Stimulated activated CD8-positive, alpha-beta memory T cell treated with anti-CD3 and anti-CD28 coated beads, Interleukin-15, amount 100 ng/mL, for 24 hours (primary cell): ENCODE results near the gene PACRG.

Experiments
- DNase-seq: peaks from one replicate; pipeline ENCODE4 v3.0.0-alpha.2; 2020; ENCODE audit warnings: low read depth

Gene PACRG

GRCh38 chr6:163288915-163289314 lies 561.1 kb downstream of the PACRG start:
- no peak for DNase-seq

- DNase-seq = no peak
Observed at GRCh38 chr6:163289447-163289846, 561.7 kb downstream of the PACRG start.

GRCh38 chr6:163290545-163291274 lies 562.9 kb downstream of the PACRG start:
- no peak for DNase-seq

- no peak for DNase-seq
Observed at GRCh38 chr6:163291622-163292021, 563.8 kb downstream of the PACRG start.

GRCh38 chr6:163293286-163293685 lies 565.5 kb downstream of the PACRG start:
- no peak for DNase-seq

- DNase-seq = no peak
Observed at GRCh38 chr6:163294734-163295133, 567.0 kb downstream of the PACRG start.

GRCh38 chr6:163296835-163297519 lies 569.2 kb downstream of the PACRG start:
- no peak for DNase-seq

- no peak for DNase-seq
Observed at GRCh38 chr6:163298079-163298830, 570.5 kb downstream of the PACRG start.

GRCh38 chr6:163300838-163301237 lies 573.1 kb downstream of the PACRG start:
- no peak for DNase-seq

- DNase-seq = no peak
Observed at GRCh38 chr6:163301726-163302635, 574.2 kb downstream of the PACRG start.

GRCh38 chr6:163302747-163303146 lies 575.0 kb downstream of the PACRG start:
- no peak for DNase-seq

GRCh38 chr6:163306000-163306399 lies 578.2 kb downstream of the PACRG start:
- no peak for DNase-seq

- no peak for DNase-seq
Observed at GRCh38 chr6:163308629-163309440, 581.1 kb downstream of the PACRG start.

GRCh38 chr6:163309491-163310026 lies 581.8 kb downstream of the PACRG start:
- no peak for DNase-seq

GRCh38 chr6:163310096-163310972 lies 582.6 kb downstream of the PACRG start:
- DNase-seq = no peak

GRCh38 chr6:163310973-163311383 lies 583.2 kb downstream of the PACRG start:
- DNase-seq = no peak

GRCh38 chr6:163311830-163312229 lies 584.1 kb downstream of the PACRG start:
- no peak for DNase-seq

- DNase-seq = no peak
Observed at GRCh38 chr6:163313566-163313965, 585.8 kb downstream of the PACRG start.

- no peak for DNase-seq
Observed at GRCh38 chr6:163313981-163314380, 586.2 kb downstream of the PACRG start.
